Tongue (tissue), 2 donors: ENCODE measurements around the gene TELO2. TPM values are rescaled to one million over a fixed set of nuclear protein-coding genes. Genes with fewer than 3 reads are reported as not detected.

Experiments used
- DNase-seq: peaks from one replicate; pipeline ENCODE4 v3.0.0-alpha.2; 2015
- total RNA-seq: library from RNA; depleted of rRNA; stranded (reverse); fragments of >200 nt; gene quantifications from one replicate; pipeline ENCODE4 v1.2.3, GENCODE V29; 2014

Gene TELO2
- total RNA-seq = 25.2 TPM

GRCh38 chr16:1492923-1493745 is at the start of gene TELO2:
TSS of gene TELO2 (plus strand) at chr16:1493360. CDS start at chr16:1494282, 922 bp downstream.
- DNase-seq = peak; percentile 92

GRCh38 chr16:1443403-1443973 is 49.7 kb upstream of the TELO2 start:
- no peak for DNase-seq

GRCh38 chr16:1443980-1444729 is 49.0 kb upstream of the TELO2 start, which contains the start of gene CCDC154:
TSS of gene CCDC154 (minus strand) at chr16:1444556. CDS start at chr16:1444322, 234 bp downstream.
- DNase-seq = no peak

- no peak for DNase-seq
Observed at GRCh38 chr16:1444730-1445517, 48.2 kb upstream of the TELO2 start.

GRCh38 chr16:1445518-1446203 is 47.5 kb upstream of the TELO2 start:
- DNase-seq = no peak

- no peak for DNase-seq
Observed at GRCh38 chr16:1446296-1447080, 46.7 kb upstream of the TELO2 start.

- no peak for DNase-seq
Observed at GRCh38 chr16:1447965-1448364, 45.2 kb upstream of the TELO2 start.

- DNase-seq = no peak
Observed at GRCh38 chr16:1448536-1449116, 44.5 kb upstream of the TELO2 start.

- DNase-seq = no peak
Observed at GRCh38 chr16:1449201-1449788, 43.9 kb upstream of the TELO2 start.

GRCh38 chr16:1450218-1450617 is 42.9 kb upstream of the TELO2 start:
- no peak for DNase-seq

- no peak for DNase-seq
Observed at GRCh38 chr16:1450841-1451240, 42.3 kb upstream of the TELO2 start.

GRCh38 chr16:1451702-1452392 is 41.3 kb upstream of the TELO2 start:
- DNase-seq = no peak

- no peak for DNase-seq
Observed at GRCh38 chr16:1452530-1452929, 40.6 kb upstream of the TELO2 start.

GRCh38 chr16:1453316-1453715 is 39.8 kb upstream of the TELO2 start:
- DNase-seq = no peak

- DNase-seq = no peak
Observed at GRCh38 chr16:1454561-1454960, 38.6 kb upstream of the TELO2 start.

- no peak for DNase-seq
Observed at GRCh38 chr16:1455190-1456171, 37.7 kb upstream of the TELO2 start.

GRCh38 chr16:1456951-1457350 is 36.2 kb upstream of the TELO2 start:
- no peak for DNase-seq
